GM12873 (cell line): ENCODE results near the gene GRAP.

Experiments used
- TF ChIP-seq, protein P1 (sequence below): IDR thresholded peaks from 2 replicates; pipeline ENCODE4 v1.5.1; 2012; ENCODE audit warnings: low read depth, mild to moderate bottlenecking, moderate library complexity, low read length, control low read depth; ENCODE audit not compliant: insufficient read depth; ENCODE audit errors: missing control alignments

The GRAP gene

GRCh38 chr17:19021622-19022083 lies 25.1 kb downstream of the GRAP start:
- TF ChIP-seq, protein P1, sequence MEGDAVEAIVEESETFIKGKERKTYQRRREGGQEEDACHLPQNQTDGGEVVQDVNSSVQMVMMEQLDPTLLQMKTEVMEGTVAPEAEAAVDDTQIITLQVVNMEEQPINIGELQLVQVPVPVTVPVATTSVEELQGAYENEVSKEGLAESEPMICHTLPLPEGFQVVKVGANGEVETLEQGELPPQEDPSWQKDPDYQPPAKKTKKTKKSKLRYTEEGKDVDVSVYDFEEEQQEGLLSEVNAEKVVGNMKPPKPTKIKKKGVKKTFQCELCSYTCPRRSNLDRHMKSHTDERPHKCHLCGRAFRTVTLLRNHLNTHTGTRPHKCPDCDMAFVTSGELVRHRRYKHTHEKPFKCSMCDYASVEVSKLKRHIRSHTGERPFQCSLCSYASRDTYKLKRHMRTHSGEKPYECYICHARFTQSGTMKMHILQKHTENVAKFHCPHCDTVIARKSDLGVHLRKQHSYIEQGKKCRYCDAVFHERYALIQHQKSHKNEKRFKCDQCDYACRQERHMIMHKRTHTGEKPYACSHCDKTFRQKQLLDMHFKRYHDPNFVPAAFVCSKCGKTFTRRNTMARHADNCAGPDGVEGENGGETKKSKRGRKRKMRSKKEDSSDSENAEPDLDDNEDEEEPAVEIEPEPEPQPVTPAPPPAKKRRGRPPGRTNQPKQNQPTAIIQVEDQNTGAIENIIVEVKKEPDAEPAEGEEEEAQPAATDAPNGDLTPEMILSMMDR = no peak

- TF ChIP-seq, protein P1 = no peak
Observed at GRCh38 chr17:19020016-19020415, 26.7 kb downstream of the GRAP start.

DNA sequence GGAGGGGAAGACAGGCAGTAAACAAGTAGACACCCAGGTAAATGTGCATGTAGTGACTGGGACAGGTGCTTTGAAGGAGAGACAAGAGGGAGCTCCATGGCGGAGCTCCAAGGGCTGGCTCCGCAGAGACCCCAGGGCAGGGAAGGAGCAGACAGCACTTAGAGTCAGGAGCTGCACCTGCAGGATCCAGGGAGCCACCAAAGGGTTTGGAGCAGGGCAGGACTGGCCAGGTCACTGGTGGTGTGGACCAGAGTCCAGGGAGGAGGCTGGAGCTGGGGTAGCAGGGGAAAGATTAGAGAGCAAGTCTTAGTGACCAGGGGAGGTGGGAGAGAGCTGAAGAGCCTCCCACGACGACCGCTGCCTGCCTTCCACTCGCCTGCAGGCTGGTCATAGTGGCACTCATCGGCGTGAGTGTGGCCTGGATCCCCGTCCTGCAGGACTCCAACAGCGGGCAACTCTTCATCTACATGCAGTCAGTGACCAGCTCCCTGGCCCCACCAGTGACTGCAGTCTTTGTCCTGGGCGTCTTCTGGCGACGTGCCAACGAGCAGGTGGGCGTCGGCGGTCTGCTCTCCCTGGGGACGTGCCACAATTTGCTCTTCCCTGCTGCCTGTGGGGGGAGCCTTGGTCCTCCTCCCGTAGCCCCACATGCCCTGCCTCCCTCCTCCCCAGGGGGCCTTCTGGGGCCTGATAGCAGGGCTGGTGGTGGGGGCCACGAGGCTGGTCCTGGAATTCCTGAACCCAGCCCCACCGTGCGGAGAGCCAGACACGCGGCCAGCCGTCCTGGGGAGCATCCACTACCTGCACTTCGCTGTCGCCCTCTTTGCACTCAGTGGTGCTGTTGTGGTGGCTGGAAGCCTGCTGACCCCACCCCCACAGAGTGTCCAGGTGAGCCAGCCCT lies 27.5 kb downstream of the GRAP start:
- TF ChIP-seq, protein P1 = no peak

DNA sequence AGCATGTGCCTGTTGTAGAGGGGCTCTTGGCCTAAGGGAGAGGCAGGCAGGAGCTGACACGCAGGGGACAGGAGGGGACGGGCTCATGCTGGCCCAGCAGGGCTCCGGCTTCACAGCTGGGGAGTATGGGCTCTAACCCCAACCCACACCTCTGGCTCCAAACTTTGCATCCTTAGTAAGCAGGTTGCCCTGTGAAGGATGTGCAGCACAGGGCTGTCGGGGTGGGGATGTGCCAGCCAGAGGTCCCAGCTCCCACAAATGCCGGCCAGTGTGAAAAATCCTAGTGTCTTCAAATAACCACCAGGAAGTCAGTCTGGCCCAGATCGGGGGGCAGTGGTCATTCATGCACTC lies 28.2 kb downstream of the GRAP start:
- TF ChIP-seq, protein P1 = no peak

DNA sequence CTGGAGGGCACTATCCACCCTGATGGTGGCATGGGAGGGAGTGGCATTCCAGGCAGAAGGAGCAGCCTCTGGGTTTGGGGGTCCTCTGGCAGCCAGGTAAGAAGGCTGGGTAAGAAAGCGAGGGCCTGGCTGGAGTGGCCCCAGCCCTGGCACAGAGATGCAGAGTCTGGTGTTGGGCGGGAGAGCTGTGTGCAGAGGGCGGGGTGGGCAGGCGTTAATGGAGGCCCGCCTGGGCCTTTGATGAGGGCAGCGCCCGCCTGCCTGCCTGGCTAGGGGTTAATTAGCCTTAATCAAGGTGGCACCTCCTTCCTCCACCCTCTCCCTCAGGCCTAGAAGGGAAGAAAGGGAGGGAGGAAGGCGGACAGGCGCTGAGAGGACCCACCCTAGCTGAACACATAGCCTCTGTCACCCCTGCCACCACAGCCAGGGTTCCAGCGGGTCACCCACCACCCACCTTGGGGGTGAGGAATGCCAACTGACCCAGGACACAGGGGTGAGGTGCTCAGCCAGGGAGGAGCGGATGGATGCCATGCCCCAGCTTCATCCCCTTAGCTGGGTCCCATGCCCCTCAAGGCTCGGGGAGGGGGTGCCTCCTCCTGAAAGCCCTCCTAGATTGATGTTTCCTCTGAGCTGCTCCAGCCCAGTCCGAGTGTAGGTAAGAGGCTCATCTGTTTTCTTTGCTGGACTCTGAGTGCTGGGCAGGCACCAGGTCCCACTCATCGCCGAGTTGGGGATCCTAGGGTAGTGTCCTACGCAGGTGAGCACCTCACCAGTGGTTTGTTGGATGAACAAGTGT lies 28.8 kb downstream of the GRAP start:
- TF ChIP-seq, protein P1 = no peak

GRCh38 chr17:19017401-19017800 lies 29.4 kb downstream of the GRAP start:
- TF ChIP-seq, protein P1 = no peak

DNA sequence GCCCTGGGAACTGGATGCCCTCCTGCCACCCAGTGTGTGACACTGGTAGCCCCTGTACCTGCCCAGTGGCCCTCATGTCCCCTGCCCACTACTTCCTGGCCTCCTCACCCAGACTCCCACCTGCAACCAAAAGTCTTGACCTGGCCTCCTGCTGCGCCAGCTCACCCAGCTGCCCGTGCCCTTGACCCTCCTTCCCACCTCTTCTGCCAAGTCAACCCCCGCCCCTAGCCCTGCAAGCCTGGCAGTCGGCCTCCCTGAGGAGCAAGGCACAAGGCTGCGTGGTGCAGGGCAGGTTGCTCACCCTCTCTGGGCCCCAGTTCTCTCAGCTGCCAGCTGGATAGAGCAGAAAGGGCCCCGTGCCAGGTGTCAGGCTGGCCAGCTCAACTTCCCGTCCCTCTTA lies 29.9 kb downstream of the GRAP start:
- TF ChIP-seq, protein P1 = no peak
